ENCODE results near the gene NBEAL1.
"Not testable (repeated sequence)": the region's sequence is repeated elsewhere in the genome, so short reads cannot be mapped to it uniquely, and the experiment has no call there.

Gene NBEAL1

DNA sequence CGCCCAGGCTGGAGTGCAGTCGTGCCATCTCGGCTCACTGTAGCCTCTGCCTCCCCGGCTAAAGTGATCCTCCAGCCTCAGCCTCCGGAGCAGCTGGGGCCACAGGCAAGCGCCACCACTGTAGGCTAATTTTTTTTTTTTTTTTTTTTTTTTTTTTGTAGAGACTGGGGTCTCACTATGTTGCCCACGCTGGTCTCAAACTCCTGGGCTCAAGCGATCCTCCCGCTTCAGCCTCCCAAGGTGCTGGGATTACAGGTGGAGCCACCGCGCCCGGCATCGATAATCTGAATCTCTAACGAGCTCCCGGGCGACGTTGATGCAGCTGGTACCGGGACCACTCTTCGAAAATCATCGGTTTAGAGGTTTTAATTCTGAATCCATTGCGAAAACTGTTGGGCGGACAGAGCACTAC, 223.6 kb downstream of the NBEAL1 start:
- DNase-seq, result no peak

DNA sequence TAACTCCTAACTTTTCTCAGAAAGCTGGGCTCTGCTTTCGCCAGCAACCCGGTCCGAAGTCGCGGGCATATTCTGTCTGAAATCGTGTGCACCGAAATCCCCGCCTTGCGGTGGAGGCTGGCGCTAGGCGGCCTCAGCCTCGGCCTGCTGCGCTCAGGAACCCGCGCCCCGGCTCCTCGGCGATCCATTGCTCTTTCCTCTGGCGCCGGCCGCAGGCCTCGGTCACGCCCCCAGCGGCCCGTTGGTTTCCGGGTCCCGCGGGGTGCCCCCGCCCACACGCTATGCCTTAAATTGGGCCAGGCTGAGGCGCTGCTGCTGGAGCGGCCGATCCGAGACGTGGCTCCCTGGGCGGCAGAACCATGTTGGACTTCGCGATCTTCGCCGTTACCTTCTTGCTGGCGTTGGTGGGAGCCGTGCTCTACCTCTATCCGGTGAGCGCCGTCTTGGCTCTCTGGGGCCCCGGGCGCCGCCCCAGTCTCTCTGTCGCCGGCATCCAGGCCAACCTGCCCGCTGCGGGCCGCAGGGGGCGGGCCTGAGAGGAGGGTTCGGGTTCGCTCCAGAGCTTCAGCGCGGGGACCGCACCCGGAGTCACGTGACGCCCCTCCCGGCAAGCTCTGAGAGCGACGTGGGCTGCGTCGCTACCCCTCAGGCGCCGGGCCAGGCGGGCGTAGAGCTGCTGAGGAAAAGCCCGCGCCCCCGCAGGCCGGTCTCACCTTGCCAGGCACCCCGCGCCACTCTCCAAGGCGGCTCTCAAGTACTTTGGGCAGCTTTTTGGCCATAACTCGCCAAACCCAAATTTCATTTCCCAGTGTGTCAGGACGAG, 224.2 kb downstream of the NBEAL1 start, which contains the start of gene CYP20A1:
Gene CYP20A1 (plus strand): TSS at position 315 of the 823 bp plus-strand sequence. CDS start 45 bp downstream, at position 360.
- peak; percentile 95 for DNase-seq

DNA sequence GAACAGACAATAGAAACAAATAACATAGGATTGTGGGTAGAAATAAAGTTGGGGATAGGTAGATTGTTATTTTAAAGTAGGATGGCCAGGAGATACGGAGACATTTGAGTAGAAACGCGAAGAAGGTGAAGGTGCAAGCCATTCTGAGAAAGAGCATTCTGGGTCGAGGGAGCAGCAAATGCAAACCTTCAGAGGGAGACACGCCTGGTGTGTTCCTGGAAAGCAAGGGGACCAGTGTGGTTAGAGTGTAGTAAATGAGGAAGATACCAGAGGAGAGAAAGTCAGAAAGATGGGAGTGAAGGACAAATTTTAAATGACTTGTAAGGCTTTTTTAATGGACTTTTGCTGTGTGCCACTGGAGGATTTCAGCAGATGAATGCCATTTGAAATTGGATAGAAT, 225.8 kb downstream of the NBEAL1 start:
- no peak for DNase-seq

DNA sequence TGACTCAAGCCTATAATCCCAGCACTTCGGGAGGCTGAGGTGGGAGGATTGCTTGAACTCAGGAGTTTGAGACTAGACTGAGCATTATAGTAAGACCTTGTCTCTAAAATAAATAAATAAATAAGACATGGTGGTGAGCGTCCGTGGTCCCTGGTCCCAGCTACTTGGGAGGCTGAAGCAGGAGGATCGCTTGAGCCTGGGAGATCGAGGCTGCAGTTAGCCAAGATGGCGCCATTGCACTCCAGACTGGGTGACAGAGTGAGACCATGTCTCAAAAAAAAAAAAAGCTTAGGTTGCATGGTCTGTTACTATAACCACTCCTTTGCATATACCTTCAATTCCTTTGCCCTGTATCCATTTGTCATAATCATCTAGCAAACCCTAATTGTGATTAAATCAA, 227.8 kb downstream of the NBEAL1 start:
- no peak for DNase-seq

DNA sequence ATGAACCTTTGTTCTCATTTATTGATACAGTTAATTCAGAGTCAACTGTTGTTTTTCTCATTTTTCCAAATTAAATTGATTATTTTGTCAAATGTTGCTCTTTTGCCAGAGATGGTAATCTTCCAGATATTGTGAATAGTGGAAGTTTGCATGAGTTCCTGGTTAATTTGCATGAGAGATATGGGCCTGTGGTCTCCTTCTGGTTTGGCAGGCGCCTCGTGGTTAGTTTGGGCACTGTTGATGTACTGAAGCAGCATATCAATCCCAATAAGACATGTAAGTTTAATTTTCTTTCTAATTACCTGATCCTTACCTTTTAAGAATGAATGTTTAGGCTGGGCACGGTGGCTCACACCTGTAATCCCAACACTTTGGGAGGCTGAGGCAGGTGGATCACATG, 232.0 kb downstream of the NBEAL1 start:
- DNase-seq, result no peak

DNA sequence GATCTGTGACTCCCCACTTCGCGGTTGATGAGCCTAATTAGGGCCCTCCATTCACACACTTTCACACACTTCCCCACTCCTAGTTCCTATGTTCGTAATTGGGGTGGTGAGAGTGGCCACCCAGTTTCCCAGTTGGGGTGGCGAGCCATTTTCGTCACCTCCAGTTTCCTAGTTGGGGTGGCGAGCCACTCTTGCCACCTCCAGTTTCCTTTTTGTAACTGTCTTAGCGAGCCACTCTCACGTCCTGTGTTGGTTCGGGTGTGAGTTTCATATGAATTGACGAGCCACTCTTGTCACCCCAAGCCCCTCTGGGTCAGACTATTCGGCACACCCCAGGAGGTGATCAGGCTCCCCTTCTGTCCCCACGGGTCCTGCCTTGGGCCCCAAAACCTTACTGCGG, 238.1 kb downstream of the NBEAL1 start:
- no peak for DNase-seq

DNA sequence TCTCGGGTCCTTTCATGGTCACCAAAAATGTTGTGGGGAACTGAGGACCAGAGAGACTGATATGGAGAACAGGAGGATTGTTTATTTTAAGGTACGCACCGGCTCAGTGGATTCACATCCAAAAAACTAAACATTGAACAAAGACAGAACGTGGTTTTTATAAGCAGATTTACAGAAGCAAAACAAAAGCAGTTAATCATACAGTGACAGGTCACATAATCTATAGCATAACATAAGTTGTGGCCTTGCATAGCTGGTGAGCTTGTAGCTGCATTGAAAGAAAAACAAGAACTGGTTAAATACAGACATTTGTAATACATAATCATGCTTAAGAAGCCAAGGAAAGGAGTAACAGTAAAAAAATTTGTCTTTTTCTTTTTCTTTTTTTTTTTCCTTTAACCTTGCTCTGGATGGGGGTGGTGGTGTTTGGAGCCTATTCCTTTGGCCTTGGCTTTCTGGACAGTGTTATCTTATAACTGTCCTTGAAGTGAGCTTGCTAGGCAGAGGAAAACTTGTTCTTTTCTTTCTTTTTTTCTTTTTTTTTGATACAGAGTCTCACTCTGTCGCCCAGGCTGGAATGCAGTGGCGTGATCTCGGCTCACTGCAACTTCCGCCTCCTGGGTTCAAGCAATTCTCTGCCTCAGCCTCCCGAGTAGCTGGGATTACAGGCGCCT, 238.9 kb downstream of the NBEAL1 start:
- DNase-seq, result not testable (repeated sequence)

DNA sequence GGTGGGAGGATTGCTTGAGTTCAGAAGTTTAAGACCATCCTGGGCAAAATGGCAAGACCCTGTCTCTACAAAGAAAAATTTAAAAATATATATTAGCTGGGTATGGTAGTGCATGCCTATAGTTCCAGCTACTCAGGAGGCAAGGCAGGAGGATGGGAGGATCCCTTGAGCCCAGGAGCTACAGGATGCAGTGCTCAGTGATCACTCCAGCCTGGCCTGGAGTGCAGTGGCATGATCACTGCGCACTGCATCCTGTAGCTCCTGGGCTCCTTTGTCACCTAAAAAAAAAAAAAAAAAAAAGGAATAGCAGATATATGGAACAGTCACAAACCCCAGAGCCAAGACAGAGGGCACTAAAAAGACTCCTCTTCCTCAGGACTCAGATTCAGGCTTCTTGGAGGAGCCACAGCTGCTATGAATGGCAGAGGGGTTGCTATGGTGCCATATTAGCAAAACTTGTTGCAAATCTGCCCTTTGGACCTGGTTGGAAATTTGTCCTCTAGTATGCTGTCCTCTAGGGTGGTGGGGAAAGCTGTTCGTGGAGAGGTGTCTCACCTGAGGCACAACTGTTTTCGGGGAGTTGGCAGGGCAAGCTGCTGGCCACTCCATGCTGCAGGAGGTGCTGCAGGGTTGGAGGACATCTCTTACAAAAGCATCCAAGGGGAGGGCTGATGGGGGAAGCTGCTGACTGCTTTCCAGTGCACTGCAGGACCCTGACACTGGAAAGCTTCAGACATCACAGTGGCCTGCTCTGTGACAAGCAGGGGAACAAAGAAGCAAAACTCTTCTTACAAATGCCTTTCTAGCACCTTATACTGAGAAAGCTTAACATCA, 246.9 kb downstream of the NBEAL1 start:
- no peak for DNase-seq

Measured in NCI-H526 treated with DMSO at 0.1 percent for 48 hours (cell line).